NCI-H2029 treated with DMSO at 0.1 percent for 48 hours (cell line): ENCODE data around the gene OR13A1.
"Not testable (repeated sequence)": the region's sequence is repeated elsewhere in the genome, so short reads cannot be mapped to it uniquely, and the experiment has no call there.

Experiments used
- DNase-seq: peaks from one replicate; lab custom pipeline; 2025; lab: John Stamatoyannopoulos, UW

The OR13A1 gene

GRCh38 chr10:45315508-45315907 lies at the start of gene OR13A1:
TSS of gene OR13A1 (minus strand) at chr10:45315608. CDS start at chr10:45304422, 11,186 bp downstream.
- DNase-seq, result no peak

- not testable (repeated sequence) for DNase-seq
Observed at GRCh38 chr10:45361983-45362799, 46.8 kb upstream of the OR13A1 start.

GRCh38 chr10:45358961-45359360 lies 43.6 kb upstream of the OR13A1 start:
- DNase-seq, result not testable (repeated sequence)

GRCh38 chr10:45355494-45355893 lies 40.1 kb upstream of the OR13A1 start:
- no peak for DNase-seq

GRCh38 chr10:45354261-45354660 lies 38.9 kb upstream of the OR13A1 start:
- no peak for DNase-seq

GRCh38 chr10:45353186-45353585 lies 37.8 kb upstream of the OR13A1 start:
- no peak for DNase-seq

- not testable (repeated sequence) for DNase-seq
Observed at GRCh38 chr10:45348196-45348765, 32.9 kb upstream of the OR13A1 start.

GRCh38 chr10:45347464-45347863 lies 32.1 kb upstream of the OR13A1 start:
- DNase-seq, result not testable (repeated sequence)

GRCh38 chr10:45346652-45347335 lies 31.4 kb upstream of the OR13A1 start:
- DNase-seq, result not testable (repeated sequence)

- not testable (repeated sequence) for DNase-seq
Observed at GRCh38 chr10:45340420-45340819, 25.0 kb upstream of the OR13A1 start.

GRCh38 chr10:45339894-45340293 lies 24.5 kb upstream of the OR13A1 start:
- DNase-seq, result no peak

GRCh38 chr10:45331824-45332223 lies 16.4 kb upstream of the OR13A1 start:
- not testable (repeated sequence) for DNase-seq

- DNase-seq, result not testable (repeated sequence)
Observed at GRCh38 chr10:45326864-45327263, 11.5 kb upstream of the OR13A1 start.

- no peak for DNase-seq
Observed at GRCh38 chr10:45325116-45325515, 9.7 kb upstream of the OR13A1 start.

- no peak for DNase-seq
Observed at GRCh38 chr10:45319702-45320101, 4.3 kb upstream of the OR13A1 start.

- no peak for DNase-seq
Observed at GRCh38 chr10:45313264-45313873, 2.0 kb downstream of the OR13A1 start.

- DNase-seq, result no peak
Observed at GRCh38 chr10:45308707-45309106, 6.7 kb downstream of the OR13A1 start.

GRCh38 chr10:45302573-45302972 lies 12.8 kb downstream of the OR13A1 start:
- no peak for DNase-seq

GRCh38 chr10:45298341-45298955 lies 17.0 kb downstream of the OR13A1 start:
- DNase-seq, result not testable (repeated sequence)

GRCh38 chr10:45294681-45295080 lies 20.7 kb downstream of the OR13A1 start:
- no peak for DNase-seq

GRCh38 chr10:45286980-45287379 lies 28.4 kb downstream of the OR13A1 start:
- no peak for DNase-seq

- no peak for DNase-seq
Observed at GRCh38 chr10:45282061-45282460, 33.3 kb downstream of the OR13A1 start.
